Fibroblast of pulmonary artery (primary cell): ENCODE results near the gene FANCE.

Source experiments
- DNase-seq: peaks from one replicate; pipeline ENCODE4 v3.0.0-alpha.2; 2010; ENCODE audit warnings: low read depth
- H3K4me3 ChIP-seq: replicated peaks from 2 replicates; pipeline ENCODE4 v1.5.1; 2011; ENCODE audit warnings: low read depth, mild to moderate bottlenecking, control low read depth, low read length, moderate library complexity
- CTCF ChIP-seq: IDR thresholded peaks from 2 replicates; pipeline ENCODE4 v1.5.1; 2011; ENCODE audit warnings: mild to moderate bottlenecking, control low read depth, low read length, inconsistent platforms; ENCODE audit errors: missing control alignments

FANCE gene

GRCh38 chr6:35468181-35468979 is 16.2 kb downstream of the FANCE start, which contains the start of gene RPL10A:
Gene RPL10A (plus strand): TSS chr6:35468401. CDS start chr6:35468435, 34 bp downstream.
- TF ChIP-seq CTCF: peak; percentile 91
- peak within 1 kb of the TSS; percentile 92 for H3K4me3 ChIP-seq
- DNase-seq: peak; percentile 98

- no peak for TF ChIP-seq CTCF
- no peak for DNase-seq
- peak overlapping the region; percentile 92 for H3K4me3 ChIP-seq
Observed at GRCh38 chr6:35468980-35469750, 17.0 kb downstream of the FANCE start.

- DNase-seq: no peak
- TF ChIP-seq CTCF: no peak
- peak overlapping the region; percentile 92 for H3K4me3 ChIP-seq
Observed at GRCh38 chr6:35469751-35470662, 17.9 kb downstream of the FANCE start.

- no peak for TF ChIP-seq CTCF
- H3K4me3 ChIP-seq: peak overlapping the region; percentile 92
- no peak for DNase-seq
Observed at GRCh38 chr6:35470663-35471120, 18.6 kb downstream of the FANCE start.

GRCh38 chr6:35471836-35472345 is 19.8 kb downstream of the FANCE start:
- TF ChIP-seq CTCF: no peak
- no peak for DNase-seq
- no peak overlapping the region for H3K4me3 ChIP-seq
